ENCODE data around the gene PTPRD.

- TF ChIP-seq, protein P1, sequence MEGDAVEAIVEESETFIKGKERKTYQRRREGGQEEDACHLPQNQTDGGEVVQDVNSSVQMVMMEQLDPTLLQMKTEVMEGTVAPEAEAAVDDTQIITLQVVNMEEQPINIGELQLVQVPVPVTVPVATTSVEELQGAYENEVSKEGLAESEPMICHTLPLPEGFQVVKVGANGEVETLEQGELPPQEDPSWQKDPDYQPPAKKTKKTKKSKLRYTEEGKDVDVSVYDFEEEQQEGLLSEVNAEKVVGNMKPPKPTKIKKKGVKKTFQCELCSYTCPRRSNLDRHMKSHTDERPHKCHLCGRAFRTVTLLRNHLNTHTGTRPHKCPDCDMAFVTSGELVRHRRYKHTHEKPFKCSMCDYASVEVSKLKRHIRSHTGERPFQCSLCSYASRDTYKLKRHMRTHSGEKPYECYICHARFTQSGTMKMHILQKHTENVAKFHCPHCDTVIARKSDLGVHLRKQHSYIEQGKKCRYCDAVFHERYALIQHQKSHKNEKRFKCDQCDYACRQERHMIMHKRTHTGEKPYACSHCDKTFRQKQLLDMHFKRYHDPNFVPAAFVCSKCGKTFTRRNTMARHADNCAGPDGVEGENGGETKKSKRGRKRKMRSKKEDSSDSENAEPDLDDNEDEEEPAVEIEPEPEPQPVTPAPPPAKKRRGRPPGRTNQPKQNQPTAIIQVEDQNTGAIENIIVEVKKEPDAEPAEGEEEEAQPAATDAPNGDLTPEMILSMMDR (IDR thresholded peaks at IDR 0.05), result no peak
- TF ChIP-seq, protein P2, sequence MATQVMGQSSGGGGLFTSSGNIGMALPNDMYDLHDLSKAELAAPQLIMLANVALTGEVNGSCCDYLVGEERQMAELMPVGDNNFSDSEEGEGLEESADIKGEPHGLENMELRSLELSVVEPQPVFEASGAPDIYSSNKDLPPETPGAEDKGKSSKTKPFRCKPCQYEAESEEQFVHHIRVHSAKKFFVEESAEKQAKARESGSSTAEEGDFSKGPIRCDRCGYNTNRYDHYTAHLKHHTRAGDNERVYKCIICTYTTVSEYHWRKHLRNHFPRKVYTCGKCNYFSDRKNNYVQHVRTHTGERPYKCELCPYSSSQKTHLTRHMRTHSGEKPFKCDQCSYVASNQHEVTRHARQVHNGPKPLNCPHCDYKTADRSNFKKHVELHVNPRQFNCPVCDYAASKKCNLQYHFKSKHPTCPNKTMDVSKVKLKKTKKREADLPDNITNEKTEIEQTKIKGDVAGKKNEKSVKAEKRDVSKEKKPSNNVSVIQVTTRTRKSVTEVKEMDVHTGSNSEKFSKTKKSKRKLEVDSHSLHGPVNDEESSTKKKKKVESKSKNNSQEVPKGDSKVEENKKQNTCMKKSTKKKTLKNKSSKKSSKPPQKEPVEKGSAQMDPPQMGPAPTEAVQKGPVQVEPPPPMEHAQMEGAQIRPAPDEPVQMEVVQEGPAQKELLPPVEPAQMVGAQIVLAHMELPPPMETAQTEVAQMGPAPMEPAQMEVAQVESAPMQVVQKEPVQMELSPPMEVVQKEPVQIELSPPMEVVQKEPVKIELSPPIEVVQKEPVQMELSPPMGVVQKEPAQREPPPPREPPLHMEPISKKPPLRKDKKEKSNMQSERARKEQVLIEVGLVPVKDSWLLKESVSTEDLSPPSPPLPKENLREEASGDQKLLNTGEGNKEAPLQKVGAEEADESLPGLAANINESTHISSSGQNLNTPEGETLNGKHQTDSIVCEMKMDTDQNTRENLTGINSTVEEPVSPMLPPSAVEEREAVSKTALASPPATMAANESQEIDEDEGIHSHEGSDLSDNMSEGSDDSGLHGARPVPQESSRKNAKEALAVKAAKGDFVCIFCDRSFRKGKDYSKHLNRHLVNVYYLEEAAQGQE (IDR thresholded peaks at IDR 0.05; ENCODE audit: insufficient read depth in 1 of 2, low read depth in 2 of 2, low read length in 1 of 2), result no peak
- no peak for TF ChIP-seq POLR2AphosphoS5 (IDR thresholded peaks at IDR 0.05; ENCODE audit: low read depth, low read length)
These were observed 2342.6 kb downstream of the PTPRD start for GRCh38 chr9:8270235-8270634.
